ENCODE results near the gene EFEMP1. TPM values are rescaled to one million over a fixed set of nuclear protein-coding genes. Genes with fewer than 3 reads are reported as not detected.

EFEMP1 gene
- total and polyA plus RNA-seq, 7 donors = 6.3 to 20.6 (median 11.2) TPM

- intact Hi-C loops (cut with DNase I) = no loop called here
- H3K36me3 ChIP-seq (ENCODE audit: insufficient read depth in 1 of 2, low read depth in 1 of 2) = no peaks in the 10 kb centered on the region
- H3K4me1 ChIP-seq = no peaks in the 10 kb centered on the region
- ATAC-seq (no peak), DNase-seq (no peak)
- no peak overlapping the region for H3K4me3 ChIP-seq
- WGBS, 3 donors = 69 to 77% (median 70%) methylated on average over 1 of the region's 1 CpG
- no peaks in the 10 kb centered on the region for H3K9me3 ChIP-seq
- H3K27ac ChIP-seq = no peak overlapping the region
- TF ChIP-seq CTCF (IDR thresholded peaks at IDR 0.05) = no peak
- no peaks in the 10 kb centered on the region for H3K27me3 ChIP-seq (ENCODE audit: insufficient read depth in 3 of 3, low read length in 2 of 3)
These were observed 75.5 kb downstream of the EFEMP1 start for GRCh38 chr2:55848096-55848495.

GRCh38 chr2:55846426-55846825, 77.2 kb downstream of the EFEMP1 start:
- DNase-seq (no peak), ATAC-seq (no peak)
- no peaks in the 10 kb centered on the region for H3K4me1 ChIP-seq
- no peaks in the 10 kb centered on the region for H3K27me3 ChIP-seq (ENCODE audit: insufficient read depth in 3 of 3, low read length in 2 of 3)
- no peak for TF ChIP-seq CTCF (IDR thresholded peaks at IDR 0.05)
- no peaks in the 10 kb centered on the region for H3K9me3 ChIP-seq
- H3K36me3 ChIP-seq (ENCODE audit: insufficient read depth in 1 of 2, low read depth in 1 of 2) = no peaks in the 10 kb centered on the region
- H3K27ac ChIP-seq = no peak overlapping the region
- WGBS, 3 donors = 93 to 98% (median 98%) methylated on average over 1 of the region's 1 CpG
- no peak overlapping the region for H3K4me3 ChIP-seq
- intact Hi-C loops (cut with DNase I) = no loop called here

GRCh38 chr2:55844986-55845385, 78.6 kb downstream of the EFEMP1 start:
- H3K9me3 ChIP-seq = no peaks in the 10 kb centered on the region
- no peak for DNase-seq
- no peaks in the 10 kb centered on the region for H3K27me3 ChIP-seq (ENCODE audit: insufficient read depth in 3 of 3, low read length in 2 of 3)
- no peak for ATAC-seq
- no peaks in the 10 kb centered on the region for H3K36me3 ChIP-seq (ENCODE audit: insufficient read depth in 1 of 2, low read depth in 1 of 2)
- H3K27ac ChIP-seq = no peak overlapping the region
- no peak for TF ChIP-seq CTCF (IDR thresholded peaks at IDR 0.05)
- H3K4me1 ChIP-seq = no peaks in the 10 kb centered on the region
- WGBS, 3 donors = 84 to 90% (median 85%) methylated on average over 2 of the region's 2 CpGs
- no peak overlapping the region for H3K4me3 ChIP-seq
- intact Hi-C loops (cut with DNase I) = no loop called here

GRCh38 chr2:55843994-55844345, 79.6 kb downstream of the EFEMP1 start:
- 31 to 53% (median 37%) methylated on average over 1 of the region's 1 CpG for WGBS, 3 donors
- Histone ChIP-seq H3K27ac (no peak overlapping the region), H3K4me3 (no peak overlapping the region)

More at GRCh38 chr2:55843994-55844345, 79.6 kb downstream of the EFEMP1 start:
- H3K36me3 ChIP-seq (ENCODE audit: insufficient read depth in 1 of 2, low read depth in 1 of 2) = no peaks in the 10 kb centered on the region
- intact Hi-C loops (cut with DNase I) = no loop called here
- no peak for ATAC-seq
- no peaks in the 10 kb centered on the region for H3K4me1 ChIP-seq
- no peaks in the 10 kb centered on the region for H3K9me3 ChIP-seq
- H3K27me3 ChIP-seq (ENCODE audit: insufficient read depth in 3 of 3, low read length in 2 of 3) = no peaks in the 10 kb centered on the region
- TF ChIP-seq CTCF (IDR thresholded peaks at IDR 0.05) = no peak
- no peak for DNase-seq

Measured in psoas muscle (tissue), 8 donors.